Neutrophil (primary cell): Measurements from ENCODE around the gene LTBP1.

Source experiments
- H3K27ac ChIP-seq: fragments of 200-600 bp; sonication (generic); 2 replicates; pipeline ENCODE4 v1.5.1; 2016; ENCODE audit warnings: mild to moderate bottlenecking, moderate library complexity
- H3K27me3 ChIP-seq: fragments of 200-600 bp; sonication (generic); 2 replicates; pipeline ENCODE4 v1.6.0; 2016; ENCODE audit warnings: mild to moderate bottlenecking
- H3K36me3 ChIP-seq: fragments of 200-600 bp; sonication (generic); 2 replicates; pipeline ENCODE4 v1.5.1; 2017
- H3K4me1 ChIP-seq, 2 experiments: fragments of 200-600 bp in 1 of 2; sonication (generic) in 1 of 2; 1 replicate in 1 of 2; 2 replicates in 1 of 2; pipeline versions ENCODE4 v1.5.1 to v1.6.1; 2013 to 2016; ENCODE audit warnings: low read depth in 1 of 2, low read length in 1 of 2, mild to moderate bottlenecking in 1 of 2, moderate library complexity in 1 of 2; ENCODE audit not compliant: control insufficient read depth in 1 of 2, insufficient read depth in 1 of 2
- H3K4me3 ChIP-seq, 2 experiments: fragments of 200-600 bp in 1 of 2; sonication (generic) in 1 of 2; 1 replicate in 1 of 2; 2 replicates in 1 of 2; pipeline ENCODE4 v1.5.1; 2013 to 2016; ENCODE audit warnings: low read depth in 1 of 2, low read length in 1 of 2, mild to moderate bottlenecking in 1 of 2, moderate library complexity in 1 of 2
- H3K9me3 ChIP-seq: fragments of 200-600 bp; sonication (generic); 2 replicates; pipeline ENCODE4 v1.5.1; 2016
- TF ChIP-seq, protein P1 (sequence below): fragments of 200-600 bp; sonication (generic); IDR thresholded peaks from 2 replicates; pipeline ENCODE4 v1.5.1; 2016; ENCODE audit warnings: antibody characterized with exemption

The LTBP1 gene

GRCh38 chr2:33121925-33122324 lies 175.2 kb downstream of the LTBP1 start:
- Histone ChIP-seq H3K27ac (no peak overlapping the region), H3K36me3 (no peaks in the 10 kb centered on the region), H3K4me1 (no peaks in the 10 kb centered on the region), H3K9me3 (no peaks in the 10 kb centered on the region), H3K27me3 (no peaks in the 10 kb centered on the region), H3K4me3 (no peak overlapping the region)
- TF ChIP-seq, protein P1, sequence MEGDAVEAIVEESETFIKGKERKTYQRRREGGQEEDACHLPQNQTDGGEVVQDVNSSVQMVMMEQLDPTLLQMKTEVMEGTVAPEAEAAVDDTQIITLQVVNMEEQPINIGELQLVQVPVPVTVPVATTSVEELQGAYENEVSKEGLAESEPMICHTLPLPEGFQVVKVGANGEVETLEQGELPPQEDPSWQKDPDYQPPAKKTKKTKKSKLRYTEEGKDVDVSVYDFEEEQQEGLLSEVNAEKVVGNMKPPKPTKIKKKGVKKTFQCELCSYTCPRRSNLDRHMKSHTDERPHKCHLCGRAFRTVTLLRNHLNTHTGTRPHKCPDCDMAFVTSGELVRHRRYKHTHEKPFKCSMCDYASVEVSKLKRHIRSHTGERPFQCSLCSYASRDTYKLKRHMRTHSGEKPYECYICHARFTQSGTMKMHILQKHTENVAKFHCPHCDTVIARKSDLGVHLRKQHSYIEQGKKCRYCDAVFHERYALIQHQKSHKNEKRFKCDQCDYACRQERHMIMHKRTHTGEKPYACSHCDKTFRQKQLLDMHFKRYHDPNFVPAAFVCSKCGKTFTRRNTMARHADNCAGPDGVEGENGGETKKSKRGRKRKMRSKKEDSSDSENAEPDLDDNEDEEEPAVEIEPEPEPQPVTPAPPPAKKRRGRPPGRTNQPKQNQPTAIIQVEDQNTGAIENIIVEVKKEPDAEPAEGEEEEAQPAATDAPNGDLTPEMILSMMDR: no peak

DNA sequence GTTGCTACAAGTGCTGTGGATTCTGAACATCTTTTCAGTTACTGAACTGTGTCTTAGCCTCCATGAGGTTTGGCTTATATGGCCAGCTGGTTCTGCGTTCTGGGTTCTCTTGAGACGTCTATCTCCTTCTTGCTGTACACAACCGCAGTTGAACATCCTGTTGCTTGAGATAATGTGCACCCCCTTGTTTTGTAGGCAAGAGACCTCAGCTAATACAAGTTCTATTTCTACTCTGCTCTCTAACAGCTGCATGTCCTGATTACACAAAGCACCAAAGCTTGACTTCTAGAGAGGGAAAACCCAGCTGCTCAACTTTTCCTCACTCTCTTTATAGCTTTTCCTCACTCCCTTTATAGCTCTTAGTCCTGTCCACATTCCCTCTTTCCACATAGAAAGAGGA lies 176.0 kb downstream of the LTBP1 start:
- Histone ChIP-seq H3K27ac (no peak overlapping the region), H3K36me3 (no peaks in the 10 kb centered on the region), H3K4me1 (no peaks in the 10 kb centered on the region), H3K4me3 (no peak overlapping the region), H3K9me3 (no peaks in the 10 kb centered on the region), H3K27me3 (no peaks in the 10 kb centered on the region)
- TF ChIP-seq, protein P1: no peak

DNA sequence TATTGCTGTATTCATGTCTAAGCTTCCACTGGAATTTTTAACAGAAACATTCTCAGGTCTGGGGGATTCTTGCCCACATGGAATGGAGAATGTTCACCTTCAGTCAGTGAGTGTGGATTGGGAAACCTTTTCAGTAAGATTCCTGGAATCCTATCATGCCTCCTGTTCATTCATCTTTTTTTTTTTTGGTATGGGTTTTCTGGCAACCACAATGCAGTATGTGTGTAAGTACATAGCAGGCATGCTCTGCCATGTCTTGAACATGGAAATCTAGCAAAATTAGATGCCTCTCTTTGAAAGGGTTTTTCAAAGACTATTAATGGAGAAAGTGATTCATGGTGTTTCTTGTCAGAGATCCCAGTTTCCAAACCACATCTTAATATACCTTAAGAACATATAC lies 176.5 kb downstream of the LTBP1 start:
- H3K9me3 ChIP-seq: no peaks in the 10 kb centered on the region
- H3K4me3 ChIP-seq: no peak overlapping the region
- no peaks in the 10 kb centered on the region for H3K27me3 ChIP-seq
- TF ChIP-seq, protein P1: no peak
- H3K27ac ChIP-seq: no peak overlapping the region
- no peaks in the 10 kb centered on the region for H3K36me3 ChIP-seq
- H3K4me1 ChIP-seq: no peaks in the 10 kb centered on the region

DNA sequence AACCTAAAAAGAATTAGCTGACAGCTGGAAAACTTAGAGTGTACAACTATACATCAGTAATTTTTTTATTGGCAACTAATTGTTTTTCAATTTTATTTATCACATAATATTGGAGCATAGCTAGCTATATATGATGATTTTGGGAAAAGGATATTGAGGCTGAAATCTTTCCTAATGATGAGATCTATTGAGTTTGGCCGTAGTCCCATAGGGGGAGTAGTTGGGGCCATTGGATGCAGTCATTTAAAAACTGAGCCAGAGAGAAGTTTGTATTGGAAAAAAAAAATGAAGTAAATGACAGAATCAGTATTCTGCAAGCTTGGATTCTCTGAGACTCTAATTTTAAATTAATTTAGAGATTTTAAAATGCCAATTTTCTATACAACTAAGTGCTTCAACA lies 179.8 kb downstream of the LTBP1 start:
- Histone ChIP-seq H3K27ac (no peak overlapping the region), H3K4me1 (peaks cover 22% of the 10 kb centered on the region in 2 experiments), H3K4me3 (no peak overlapping the region), H3K9me3 (no peaks in the 10 kb centered on the region), H3K36me3 (no peaks in the 10 kb centered on the region), H3K27me3 (no peaks in the 10 kb centered on the region)
- TF ChIP-seq, protein P1: no peak

- H3K4me1 ChIP-seq: peaks cover 22% of the 10 kb centered on the region in 2 experiments
- no peaks in the 10 kb centered on the region for H3K9me3 ChIP-seq
- TF ChIP-seq, protein P1: no peak
- H3K27ac ChIP-seq: no peak overlapping the region
- no peaks in the 10 kb centered on the region for H3K36me3 ChIP-seq
- no peak overlapping the region for H3K4me3 ChIP-seq
- H3K27me3 ChIP-seq: no peaks in the 10 kb centered on the region
These were observed 180.2 kb downstream of the LTBP1 start for GRCh38 chr2:33126958-33127357.
